GM12878 (cell line): ENCODE data around the gene SELENOT. TPM values are rescaled to one million over a fixed set of nuclear protein-coding genes. Genes with fewer than 3 reads are reported as not detected.
A peak's percentile ranks its signal among the peaks of the same experiment; 100 is the strongest.

Experiments used
- ATAC-seq: fragments of 200-7000 bp; cut with Tn5 transposase; 3 replicates; pipeline ENCODE4 v1.9.1; 2020; ENCODE audit warnings: mild to moderate bottlenecking, moderate library complexity
- BruUV-seq: library from RNA; stranded (reverse); fragments of 400-500 nt; replicated peaks from 2 replicates; lab custom pipeline; 2021; lab: Mats Ljungman, UMichigan
- CTCF ChIA-PET: fragments of 300-600 bp; sonication (Branson Sonifier 250); formaldehyde crosslinking; extraction: SDS; loops from one replicate; lab custom pipeline; 2021; ENCODE audit warnings: inconsistent platforms; lab: Yijun Ruan, JAX
- POLR2A ChIA-PET: fragments of 350-600 bp; formaldehyde crosslinking; extraction: SDS; loops from one replicate; lab custom pipeline; 2021; ENCODE audit warnings: inconsistent platforms; lab: Charles Lee
- RAD21 ChIA-PET: fragments of 300-600 bp; sonication (Branson Sonifier 250); formaldehyde crosslinking; loops from one replicate; lab custom pipeline; 2023; ENCODE audit warnings: antibody characterized with exemption; ENCODE audit not compliant: unreplicated experiment; lab: Charles Lee
- SMC1A ChIA-PET: fragments of 300-600 bp; sonication (Branson Sonifier 250); formaldehyde crosslinking; loops from one replicate; lab custom pipeline; 2023; ENCODE audit not compliant: unreplicated experiment, uncharacterized antibody; lab: Charles Lee
- DNase-seq: peaks from one replicate; pipeline ENCODE4 v3.0.0-alpha.2; 2011; ENCODE audit warnings: low read depth, low spot score
- FAIRE-seq: peaks from 3 replicates; lab custom pipeline; 2011; peaks lifted over from hg19 to GRCh38; lab: Jason Lieb, UNC
- H2AFZ ChIP-seq: 2 replicates; pipeline ENCODE4 v1.6.0; 2011; ENCODE audit warnings: low read depth, low read length, control low read depth; ENCODE audit not compliant: control insufficient read depth
- H3K27ac ChIP-seq: 2 replicates; pipeline ENCODE4 v1.5.1; 2011; ENCODE audit warnings: control low read depth; ENCODE audit not compliant: control insufficient read depth, insufficient read depth
- H3K27me3 ChIP-seq, 2 experiments: replicated peaks in 1 of 2; 2 replicates each; pipeline versions ENCODE4 v1.6.0 to v1.6.1; 2011; ENCODE audit warnings: low read length in 1 of 2; ENCODE audit not compliant: control insufficient read depth in 2 of 2, insufficient read depth in 2 of 2
- H3K36me3 ChIP-seq, 2 experiments: 2 replicates each; pipeline ENCODE4 v1.5.1; 2011; ENCODE audit warnings: low read length in 1 of 2; ENCODE audit not compliant: control insufficient read depth in 2 of 2, insufficient read depth in 2 of 2
- H3K4me1 ChIP-seq: 2 replicates; pipeline ENCODE4 v1.6.1; 2011; ENCODE audit warnings: mild to moderate bottlenecking, low read length, moderate library complexity, mixed read lengths; ENCODE audit not compliant: control insufficient read depth, insufficient read depth
- H3K4me2 ChIP-seq: 2 replicates; pipeline ENCODE4 v1.6.0; 2011; ENCODE audit warnings: control low read depth; ENCODE audit not compliant: control insufficient read depth, insufficient read depth
- H3K4me3 ChIP-seq: fragments of 200-600 bp; sonication (generic); 2 replicates; pipeline ENCODE4 v1.5.1; 2016
- H3K79me2 ChIP-seq: 2 replicates; pipeline ENCODE4 v1.6.0; 2011; ENCODE audit warnings: low read length; ENCODE audit not compliant: control insufficient read depth, insufficient read depth
- H3K9ac ChIP-seq: 2 replicates; pipeline ENCODE4 v1.8.0; 2011; ENCODE audit warnings: low read length, control low read depth, mixed read lengths; ENCODE audit not compliant: control insufficient read depth, insufficient read depth
- H3K9me3 ChIP-seq: replicated peaks from 3 replicates; pipeline ENCODE4 v1.5.1; 2011; ENCODE audit warnings: mild to moderate bottlenecking, low read length; ENCODE audit not compliant: control insufficient read depth, insufficient read depth
- H4K20me1 ChIP-seq: 2 replicates; pipeline ENCODE4 v1.6.0; 2011; ENCODE audit not compliant: control insufficient read depth, insufficient read depth
- BCL3 ChIP-seq: IDR thresholded peaks from 2 replicates; pipeline ENCODE4 v1.6.1; 2011; ENCODE audit warnings: borderline replicate concordance, low read depth, mild to moderate bottlenecking, moderate library complexity, low read length; ENCODE audit not compliant: insufficient read depth, poor library complexity, severe bottlenecking
- BCLAF1 ChIP-seq: fragments of 450-650 bp; IDR thresholded peaks from 2 replicates; pipeline ENCODE4 v1.6.1; 2017; ENCODE audit warnings: antibody characterized with exemption, mild to moderate bottlenecking, moderate library complexity
- HCFC1 ChIP-seq: fragments of 150-350 bp; IDR thresholded peaks from 2 replicates; pipeline ENCODE4 v1.6.1; 2014; ENCODE audit warnings: low read length
- KAT2A ChIP-seq: conservative IDR thresholded peaks from 2 replicates; pipeline ENCODE4 v1.6.1; 2011; ENCODE audit warnings: low read depth, low read length; ENCODE audit not compliant: control insufficient read depth
- KLF5 ChIP-seq: fragments of 450-650 bp; IDR thresholded peaks from 2 replicates; pipeline ENCODE4 v1.6.1; 2014; ENCODE audit warnings: mild to moderate bottlenecking; ENCODE audit not compliant: partially characterized antibody
- MTA2 ChIP-seq: fragments of 450-650 bp; IDR thresholded peaks from 2 replicates; pipeline ENCODE4 v1.6.1; 2016; ENCODE audit warnings: low read depth, mild to moderate bottlenecking, moderate library complexity
- MTA3 ChIP-seq: IDR thresholded peaks from 2 replicates; pipeline ENCODE4 v1.6.1; 2012; ENCODE audit warnings: low read length, inconsistent platforms, borderline replicate concordance
- NFIC ChIP-seq: IDR thresholded peaks from 2 replicates; pipeline ENCODE4 v1.6.1; 2012; ENCODE audit warnings: low read depth, mild to moderate bottlenecking, inconsistent platforms, low read length, moderate library complexity
- NFYB ChIP-seq: IDR thresholded peaks from 2 replicates; pipeline ENCODE4 v1.6.1; 2011; ENCODE audit warnings: low read depth, mild to moderate bottlenecking, low read length, improper control_type of control experiment, moderate library complexity; ENCODE audit not compliant: insufficient read depth
- SMC3 ChIP-seq: IDR thresholded peaks from 2 replicates; pipeline ENCODE4 v1.6.1; 2011; ENCODE audit warnings: low read length, improper control_type of control experiment, borderline replicate concordance
- SREBF2 ChIP-seq: IDR thresholded peaks from 2 replicates; pipeline ENCODE4 v1.6.1; 2012; ENCODE audit warnings: mild to moderate bottlenecking, low read length
- SUZ12 ChIP-seq: fragments of 200-600 bp; sonication (generic); IDR thresholded peaks from one replicate; pipeline ENCODE4 v1.6.1; 2018; ENCODE audit warnings: antibody characterized with exemption, mild to moderate bottlenecking; ENCODE audit not compliant: unreplicated experiment
- TCF7 ChIP-seq: IDR thresholded peaks from 2 replicates; pipeline ENCODE4 v1.6.1; 2014; ENCODE audit warnings: antibody characterized with exemption, borderline replicate concordance
- WGBS: methylation state at CpG from one replicate; pipeline ENCODE4 v1.1.6; 2016; ENCODE audit warnings: low lambda C conversion rate; ENCODE audit not compliant: insufficient replicate concordance, insufficient coverage; ENCODE audit errors: missing lambda C conversion rate; 5-methylcytosine and 5-hydroxymethylcytosine counted together
- in situ Hi-C: fragments of 300-500 bp; cut with MboI; formaldehyde crosslinking; loops from 9 replicates; pipeline ENCODE4 v1.14.3; 2018; ENCODE audit warnings: mixed read lengths
- intact Hi-C: fragments of 100-400 bp; cut with micrococcal nuclease; formaldehyde crosslinking; loops from one replicate; pipeline ENCODE4 v1.14.2; 2022; ENCODE audit not compliant: unreplicated experiment
- polyA plus RNA-seq, 11 experiments: library from polyadenylated mRNA; depleted of rRNA in 4 of 11; unstranded in 6 of 11; stranded (reverse) in 5 of 11; fragments of >200 nt; fragmentation: Nextera tagmentation in 4 of 11; fragmentation: Illumina TruSeq in 1 of 11; extraction: Ambion mirVana in 4 of 11; extraction: Trizol in 1 of 11; gene quantifications; 1 replicate in 1 of 11; 2 replicates in 10 of 11; pipeline versions ENCODE4 v1.2.1 to v1.2.3, GENCODE V29; 2011 to 2016; ENCODE audit warnings: inconsistent platforms in 2 of 11, missing spikeins in 2 of 11, low read depth in 1 of 11
- total RNA-seq, 4 experiments: library from RNA; depleted of rRNA in 3 of 4; stranded (reverse); fragments of >200 nt in 3 of 4; fragmentation: Illumina TruSeq in 1 of 4; extraction: Trizol in 1 of 4; gene quantifications; 2 replicates each; pipeline versions ENCODE4 v1.2.1 to v1.2.3, GENCODE V29; 2013 to 2021

The SELENOT gene
- total and polyA plus RNA-seq, 10 of the 15 experiments (the other 5 are each of a cell fraction or from before 2014, with no cell fraction given), result 89.4 to 768 (median 261) TPM

GRCh38 chr3:150635526-150635925, 32.4 kb downstream of the SELENOT start (continued):
- TF ChIP-seq NFIC (peak; percentile 17; the same call in 1 of the 2 replicates), MTA3 (0 out of 2 replicates have a peak, but pooled peaks have one; percentile 49), TCF7 (peak; percentile 73; the same call in 1 of the 2 replicates), MTA2 (peak; percentile 42; the same call in 1 of the 2 replicates), KLF5 (no peak)

GRCh38 chr3:150636258-150636657, 33.1 kb downstream of the SELENOT start:
- CTCF ChIA-PET, result interaction anchor here (0.6 kb wide), 1 partner anchor 67 kb away, joined by 3 read pairs; the partner anchor contains the start of gene ERICH6
- BruUV-seq, result no TSS peak
- H3K4me1 ChIP-seq, result peaks cover 5% of the 10 kb centered on the region
- RAD21 ChIA-PET, result interaction anchor here (1.2 to 2.0 kb wide), 4 partner anchors 28 to 92 kb away, joined by 5 to 8 read pairs (median 6); partner anchors contain the start of gene ERICH6
- H3K27ac ChIP-seq, result no peak overlapping the region
- SMC1A ChIA-PET, result interaction anchor here (0.7 to 2.0 kb wide), 5 partner anchors 10 to 69 kb away, joined by 3 to 9 read pairs (median 6); no protein-coding TSS in a partner anchor
- intact Hi-C loops (no loop called here), in situ Hi-C loops (no loop called here)
- TF ChIP-seq SUZ12, result no peak
- TF ChIP-seq BCLAF1, result no peak
- TF ChIP-seq HCFC1, result no peak
- TF ChIP-seq NFYB, result no peak
- TF ChIP-seq SMC3, result no peak
- TF ChIP-seq KAT2A, result no peak
- no peak for TF ChIP-seq SREBF2
- TF ChIP-seq BCL3, result no peak
- H4K20me1 ChIP-seq, result no peaks in the 10 kb centered on the region
- no peak overlapping the region for H2AFZ ChIP-seq
- DNase-seq (no peak), ATAC-seq (no peak), FAIRE-seq (no peak)
- no peak overlapping the region for H3K4me2 ChIP-seq
- H3K4me3 ChIP-seq, result no peak overlapping the region
- H3K36me3 ChIP-seq, result 0 out of 4 replicates have a peak, but pooled peaks cover 0 to 4% of the 10 kb centered on the region in 2 experiments
- H3K79me2 ChIP-seq, result no peaks in the 10 kb centered on the region
- H3K27me3 ChIP-seq, result no peaks in the 10 kb centered on the region
- WGBS, result 96% methylated on average over 5 of the region's 5 CpGs
- H3K9ac ChIP-seq, result no peak overlapping the region
- POLR2A ChIA-PET, result interaction anchor here (1.0 to 1.2 kb wide), 2 partner anchors 30 to 92 kb away, joined by 3 to 5 read pairs; no protein-coding TSS in a partner anchor
- H3K9me3 ChIP-seq, result no peaks in the 10 kb centered on the region
